Posterior cingulate gyrus (tissue), 11 donors: ENCODE results near the gene KRTAP20-3.

Experiments
- DNase-seq, 10 donors: peaks; one replicate each; pipeline versions ENCODE4 v3.0.0 to v3.0.0-alpha.2; 2020 to 2021; ENCODE audit warnings: mixed read lengths in 3 of 10
- intact Hi-C: fragments of 100-400 bp; cut with DNase I; formaldehyde crosslinking; loops from one replicate; pipeline ENCODE4 v1.15.1; 2023

The KRTAP20-3 gene

DNA sequence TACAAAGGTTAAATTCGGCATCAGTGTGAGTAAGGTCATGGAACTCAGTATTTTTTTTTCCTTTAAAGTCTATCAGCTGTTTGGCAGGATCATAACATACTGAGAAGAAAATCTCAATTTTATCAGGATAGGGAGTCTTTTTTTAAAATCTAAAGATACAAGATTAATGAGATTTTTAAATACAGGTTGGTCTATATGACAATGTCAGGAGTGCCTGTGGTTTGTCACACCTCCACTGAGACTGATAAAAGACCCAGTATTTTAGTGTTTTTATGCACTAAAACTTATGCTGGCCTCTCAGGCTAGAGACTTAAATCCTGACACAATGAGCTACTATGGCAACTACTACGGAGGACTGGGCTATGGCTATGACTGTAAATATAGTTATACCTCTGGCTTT is at the start of gene KRTAP20-3:
Gene KRTAP20-3, plus strand, starts transcription at position 301 of the 400 bp plus-strand sequence.
- DNase-seq = no peak
- intact Hi-C loops = no loop called here

DNA sequence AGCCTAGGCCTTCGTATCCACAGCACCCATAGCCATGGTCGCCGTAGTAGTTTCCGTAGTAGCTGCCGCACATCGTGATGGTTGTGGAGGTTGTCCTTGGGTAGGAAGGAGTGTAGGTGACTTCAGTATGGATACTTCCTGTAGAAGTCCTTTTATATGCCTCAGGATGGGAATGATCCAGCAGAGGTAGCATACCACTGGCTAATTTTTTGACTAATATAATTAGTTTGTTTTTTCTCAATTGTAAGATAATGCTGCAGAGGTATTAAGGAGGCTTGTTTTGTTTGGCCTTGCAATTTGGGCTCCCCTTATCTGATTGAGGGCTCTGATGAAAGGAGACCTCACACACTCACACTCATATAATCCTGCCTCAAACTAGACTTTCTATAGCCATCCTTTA is 43.9 kb upstream of the KRTAP20-3 start, which contains the start of gene KRTAP6-2:
Gene KRTAP6-2, minus strand, starts transcription at position 101 of the 400 bp plus-strand sequence. Its CDS starts 28 bp downstream, at position 73.
- peak in 1 of 10 donors; percentile 67 for DNase-seq
- intact Hi-C loops = no loop called here

DNA sequence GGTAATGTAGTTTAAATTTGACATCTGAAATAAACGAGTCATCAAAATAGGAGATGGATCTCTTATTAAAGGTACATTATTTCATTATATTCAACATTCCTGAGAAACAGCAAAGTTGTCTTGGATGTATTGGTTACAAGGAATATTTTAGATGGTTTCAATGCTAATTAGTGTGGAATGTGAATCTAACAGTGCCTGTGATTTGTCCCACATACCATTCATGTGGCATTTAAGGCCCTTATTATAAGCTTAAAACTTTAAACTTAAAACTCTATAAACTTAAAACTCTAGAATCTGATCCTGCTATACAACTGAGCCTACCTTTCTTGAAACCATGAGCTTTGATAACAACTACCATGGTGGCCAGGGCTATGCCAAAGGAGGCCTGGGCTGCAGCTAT is 41.9 kb upstream of the KRTAP20-3 start, which contains the start of gene KRTAP22-1:
Gene KRTAP22-1, plus strand, starts transcription at position 301 of the 400 bp plus-strand sequence.
- no peak for DNase-seq
- intact Hi-C loops = no loop called here

DNA sequence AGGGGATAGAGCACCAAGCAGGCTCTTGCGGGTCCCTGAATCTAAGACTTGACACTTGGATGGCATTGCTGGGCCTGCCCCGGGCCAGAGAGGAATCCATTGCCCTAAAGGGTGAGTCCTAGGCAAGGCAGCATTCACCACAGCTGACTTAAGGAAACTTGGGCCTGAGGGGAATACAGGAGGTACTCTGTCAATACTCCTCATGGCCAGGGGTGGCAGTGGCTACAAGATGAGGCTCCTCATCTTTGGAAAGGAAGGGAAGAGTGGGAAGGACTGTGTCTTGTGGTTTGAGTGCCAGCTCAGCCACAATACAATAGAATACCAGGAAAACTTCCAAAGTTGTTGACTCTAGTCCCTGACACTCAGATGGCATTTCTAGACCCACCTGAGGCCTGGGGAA is 36.7 kb upstream of the KRTAP20-3 start:
- intact Hi-C loops = no loop called here
- DNase-seq = no peak

DNA sequence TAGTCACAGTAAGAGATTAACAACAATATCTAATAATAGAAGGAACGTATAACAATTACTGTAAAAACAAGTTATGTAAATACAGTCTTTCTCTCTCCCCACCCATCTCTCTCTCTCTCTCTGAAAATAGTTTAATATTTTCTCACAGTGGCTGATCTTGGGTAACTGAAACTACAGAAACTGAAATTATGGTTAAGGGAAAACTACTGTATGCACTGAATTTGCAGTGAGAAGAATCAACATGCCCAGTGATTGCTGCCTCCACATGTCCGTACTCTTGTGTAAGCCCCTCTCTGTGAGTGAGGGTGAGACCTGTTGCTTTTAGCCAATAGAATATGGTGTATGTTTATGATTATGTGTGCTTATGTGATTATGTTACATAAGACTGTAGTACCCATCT is 30.5 kb upstream of the KRTAP20-3 start:
- intact Hi-C loops = no loop called here
- no peak for DNase-seq

DNA sequence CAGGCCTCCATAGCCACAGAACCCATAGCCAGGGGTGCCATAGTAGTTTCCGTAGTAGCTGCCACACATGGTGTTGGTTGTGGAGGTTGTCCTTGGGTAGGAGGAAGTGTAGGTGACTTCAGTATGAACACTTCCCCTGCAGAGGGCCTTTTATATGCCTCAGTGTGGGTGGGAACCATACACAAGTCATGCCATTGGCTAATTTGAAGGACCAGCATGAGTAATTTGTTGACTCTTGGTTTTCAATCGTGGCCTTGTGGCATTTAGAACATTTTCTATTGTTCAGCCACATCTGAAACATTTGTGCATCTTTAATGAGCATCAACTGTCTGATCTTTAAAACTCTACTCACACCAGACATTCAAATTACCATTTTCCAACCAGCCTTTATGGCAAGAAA is 28.8 kb upstream of the KRTAP20-3 start, which contains the start of gene KRTAP6-1:
Gene KRTAP6-1, minus strand, starts transcription at position 95 of the 400 bp plus-strand sequence. Its CDS starts 26 bp downstream, at position 69.
- intact Hi-C loops = no loop called here
- no peak for DNase-seq

DNA sequence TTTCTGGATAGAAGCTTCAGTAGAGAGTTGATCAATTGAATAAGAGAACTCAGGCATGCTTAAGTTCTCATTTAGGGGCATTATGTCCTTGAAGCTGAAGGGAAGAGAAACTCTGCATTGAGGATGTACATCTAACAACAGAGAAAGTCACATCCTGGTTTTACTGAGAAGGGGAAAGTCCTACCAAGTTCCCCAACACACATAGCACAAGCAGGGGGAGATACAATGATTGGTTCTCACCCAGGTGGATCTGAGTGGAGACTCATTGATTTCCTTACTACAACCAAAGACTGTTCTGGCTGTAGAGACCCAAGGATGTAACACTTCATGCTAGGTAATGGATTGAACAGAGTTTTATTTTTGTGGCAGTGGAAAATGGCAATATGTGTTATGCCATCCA is 27.5 kb upstream of the KRTAP20-3 start:
- intact Hi-C loops = no loop called here
- no peak for DNase-seq

DNA sequence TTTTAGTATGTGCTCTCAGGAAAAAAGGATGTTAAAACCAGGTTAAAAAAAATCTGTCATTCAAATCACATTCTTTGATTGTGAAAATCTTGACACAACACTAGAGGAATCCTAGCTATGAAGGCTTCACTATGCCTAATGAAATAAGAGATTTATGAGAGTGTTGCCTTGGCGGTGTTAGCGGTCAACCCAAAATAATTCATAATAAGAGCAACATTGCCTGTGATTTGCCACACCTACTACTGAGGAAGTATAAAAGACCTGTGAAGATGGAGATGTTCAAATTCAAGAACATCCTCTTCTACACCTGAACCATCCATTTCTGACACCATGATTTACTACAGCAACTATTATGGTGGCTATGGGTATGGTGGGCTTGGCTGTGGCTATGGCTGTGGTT is 26.5 kb upstream of the KRTAP20-3 start, which contains the start of gene KRTAP20-1:
Gene KRTAP20-1, plus strand, starts transcription at position 301 of the 400 bp plus-strand sequence. Its CDS starts 30 bp downstream, at position 331.
- intact Hi-C loops = no loop called here
- no peak for DNase-seq

DNA sequence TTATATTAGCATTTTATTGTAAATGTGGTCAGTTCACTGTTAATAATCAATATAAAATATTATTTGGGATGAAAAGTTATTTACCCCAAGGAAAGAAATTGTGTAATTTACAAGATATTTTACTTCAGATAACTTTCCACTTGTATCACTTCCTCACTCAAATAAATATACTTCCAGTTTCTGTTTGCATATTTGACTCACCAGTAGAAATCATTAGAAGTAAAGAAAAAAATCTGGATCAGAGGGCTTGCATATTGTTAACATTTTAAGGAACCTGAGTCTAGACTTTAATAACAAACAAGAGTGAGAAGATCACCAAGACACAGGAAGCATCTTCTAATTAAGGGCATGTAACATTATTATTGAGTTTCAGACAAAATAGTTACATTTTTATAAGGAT is 22.6 kb upstream of the KRTAP20-3 start:
- intact Hi-C loops = no loop called here
- DNase-seq = no peak

DNA sequence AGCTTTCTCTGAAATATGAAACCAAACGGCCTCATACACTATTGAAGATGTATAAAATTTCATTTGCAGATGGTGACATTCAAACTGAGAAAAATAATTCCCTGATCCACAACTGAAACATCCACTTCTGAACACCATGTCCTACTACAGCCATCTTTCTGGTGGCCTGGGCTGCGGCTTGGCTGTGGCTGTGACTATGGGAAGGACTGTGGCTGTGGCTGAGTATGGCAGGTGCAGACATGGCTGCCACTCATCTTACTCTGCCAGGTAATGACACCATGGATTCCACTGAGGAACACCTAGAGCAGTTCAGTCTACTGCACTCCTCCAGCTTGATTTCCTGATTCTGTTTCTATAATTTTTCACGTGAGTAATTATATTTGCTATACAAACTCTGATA is 22.1 kb upstream of the KRTAP20-3 start, which contains the start of gene KRTAP20-4:
Gene KRTAP20-4, plus strand, starts transcription at position 106 of the 400 bp plus-strand sequence.
- intact Hi-C loops = no loop called here
- peak in 2 of 10 donors; percentile 22 to 62 for DNase-seq

DNA sequence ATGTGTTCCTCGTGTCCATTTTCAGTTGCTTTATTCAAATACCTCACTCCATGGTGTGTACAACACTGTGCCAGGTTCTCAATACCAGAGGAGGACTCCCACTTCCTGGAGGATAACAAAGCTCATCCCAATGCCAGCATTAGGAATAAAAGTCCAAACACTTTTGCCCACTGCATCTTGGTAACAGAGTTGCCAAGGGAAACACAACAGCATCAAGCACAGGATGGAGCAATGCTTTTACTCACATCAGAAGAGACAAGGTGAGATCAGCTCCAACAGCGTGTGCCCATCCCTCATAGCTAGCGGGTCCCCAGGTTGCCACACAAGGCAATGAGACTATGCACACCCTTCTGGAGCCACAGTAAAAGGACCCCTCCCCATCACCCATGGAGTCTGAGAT is 19.3 kb upstream of the KRTAP20-3 start:
- intact Hi-C loops = no loop called here
- DNase-seq = peak in 1 of 10 donors; percentile 24

DNA sequence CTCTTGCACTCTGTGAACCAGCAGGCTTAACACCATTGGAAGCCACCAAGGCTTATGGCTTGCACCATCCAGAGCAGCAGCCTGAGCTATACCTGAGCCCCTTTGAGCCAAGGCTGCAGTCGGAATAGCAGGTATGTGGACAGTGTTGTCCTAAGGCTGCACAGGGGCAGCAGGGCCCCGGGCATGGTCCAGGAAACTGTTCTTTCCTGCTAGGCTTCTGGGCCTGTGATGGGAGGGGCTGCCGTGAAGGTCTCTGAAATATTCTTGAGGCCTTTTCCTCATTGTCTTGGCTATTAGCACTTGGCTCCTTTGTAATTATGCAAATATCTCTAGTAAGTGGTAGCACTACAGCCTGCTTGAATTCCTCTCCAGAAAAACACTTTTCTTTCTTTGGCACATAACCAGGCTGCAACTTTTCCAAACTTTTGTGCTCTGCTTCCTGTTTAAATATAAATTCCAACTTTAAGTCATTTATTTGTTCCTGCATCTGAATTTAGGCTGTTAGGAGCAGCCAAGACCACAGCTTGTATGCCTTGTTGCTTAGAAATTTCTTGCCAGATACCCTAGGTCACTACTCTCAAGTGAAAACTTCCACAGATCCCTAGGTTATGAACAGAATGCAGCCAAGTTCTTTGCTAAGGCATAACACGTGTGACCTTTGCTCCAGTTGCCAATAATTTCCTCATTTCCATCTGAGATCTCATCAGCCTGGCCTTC is 17.1 kb upstream of the KRTAP20-3 start:
- DNase-seq = peak in 1 of 10 donors; percentile 66
- intact Hi-C loops = no loop called here

DNA sequence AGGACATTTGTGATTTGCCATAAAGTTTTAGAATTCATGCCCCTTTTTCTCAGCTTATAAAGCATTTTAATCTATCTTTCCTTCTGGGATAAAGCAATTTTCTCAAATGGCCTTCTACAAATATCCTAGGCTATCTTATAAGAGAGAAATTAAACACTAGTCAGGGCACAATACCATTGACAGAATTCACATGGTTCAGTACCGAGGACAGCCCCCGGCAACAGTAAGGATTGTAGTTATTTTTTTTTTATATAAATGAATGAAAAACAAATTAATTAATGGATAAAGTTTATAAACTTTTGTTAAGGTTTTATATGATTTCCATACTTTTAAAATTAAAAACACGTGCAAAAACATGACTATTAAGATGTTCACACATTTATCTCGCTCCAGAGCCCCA is 14.6 kb upstream of the KRTAP20-3 start:
- DNase-seq = no peak
- intact Hi-C loops = no loop called here

DNA sequence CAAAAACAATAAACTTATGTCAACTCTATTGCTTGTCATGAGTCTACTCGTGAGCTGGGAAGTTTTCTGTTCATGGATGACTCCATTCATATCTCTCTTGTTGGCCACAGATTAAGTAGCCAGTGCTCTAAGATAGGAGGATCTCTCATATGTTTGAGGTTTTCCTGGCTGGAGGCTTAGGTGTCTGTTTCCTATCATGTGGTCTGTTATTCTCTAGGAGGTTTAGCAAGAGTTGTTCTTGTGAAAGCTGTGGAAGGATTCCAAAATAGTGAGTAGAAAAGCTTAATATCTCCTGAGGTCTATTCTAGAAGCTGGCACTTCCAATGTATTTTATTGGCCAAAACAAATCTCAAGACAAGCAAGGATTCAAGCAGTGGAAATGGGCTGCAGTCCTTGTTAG is 13.5 kb upstream of the KRTAP20-3 start:
- intact Hi-C loops = no loop called here
- no peak for DNase-seq

DNA sequence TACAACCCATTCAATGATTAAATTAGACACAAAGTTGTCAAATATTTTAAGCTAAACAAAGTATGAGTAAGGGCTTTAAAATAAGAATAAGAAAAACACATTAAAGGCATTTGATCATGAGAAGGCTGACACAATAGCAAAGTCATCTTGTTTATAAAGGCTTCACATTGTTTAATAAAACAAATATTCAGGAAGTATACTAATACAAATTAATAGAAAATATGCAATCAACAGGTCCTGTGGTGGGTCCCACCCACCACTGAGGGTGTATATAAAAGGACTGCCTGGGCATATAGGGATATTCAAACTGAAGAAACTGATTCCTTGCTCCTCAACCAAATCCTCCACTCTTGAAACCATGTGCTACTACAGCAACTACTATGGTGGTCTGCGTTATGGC is 7.8 kb upstream of the KRTAP20-3 start, which contains the start of gene KRTAP20-2:
Gene KRTAP20-2, plus strand, starts transcription at position 301 of the 400 bp plus-strand sequence. Its CDS starts 58 bp downstream, at position 359.
- intact Hi-C loops = no loop called here
- DNase-seq = no peak

DNA sequence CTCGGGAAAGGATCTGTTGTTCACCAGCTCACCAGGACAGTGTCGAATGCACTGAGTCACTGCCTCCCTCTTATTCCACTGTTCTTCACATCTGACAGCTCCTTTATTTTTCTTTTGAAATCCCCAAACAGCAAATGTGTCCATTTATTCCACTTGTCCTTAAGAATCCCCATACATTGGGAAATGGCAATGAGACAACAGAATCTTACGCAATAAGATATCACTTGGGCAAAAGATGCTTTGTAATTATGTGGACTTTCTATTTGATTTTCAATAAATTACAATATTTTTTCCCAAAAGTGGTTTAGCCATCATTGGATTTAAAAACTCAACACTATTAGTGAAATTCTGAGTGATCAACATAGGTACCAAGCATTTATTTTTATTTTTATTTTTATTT is 4.0 kb upstream of the KRTAP20-3 start:
- intact Hi-C loops = no loop called here
- no peak for DNase-seq

DNA sequence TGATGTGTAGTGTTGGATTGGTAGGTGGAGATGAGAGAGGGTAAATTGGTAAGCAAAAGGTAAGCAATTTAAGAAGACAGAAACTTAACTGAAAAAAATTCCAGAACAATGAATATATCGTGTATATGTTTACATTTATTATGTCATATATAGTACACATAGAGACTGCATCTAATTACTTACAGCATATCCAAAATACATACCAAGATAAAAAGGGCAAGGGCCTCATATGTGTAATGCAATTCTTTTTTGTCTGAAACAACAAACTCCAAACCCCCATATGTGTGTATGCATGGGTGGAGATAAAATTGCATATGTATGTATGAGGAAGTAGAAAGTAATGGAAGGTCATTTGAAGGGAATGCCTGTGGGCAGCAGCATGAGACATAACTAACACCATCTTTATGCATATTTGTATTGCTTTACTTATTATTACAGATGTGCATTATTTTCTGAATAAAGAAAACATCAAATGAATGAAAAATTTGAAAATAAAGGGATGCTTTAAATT is 4.3 kb downstream of the KRTAP20-3 start:
- intact Hi-C loops = no loop called here
- DNase-seq = no peak

DNA sequence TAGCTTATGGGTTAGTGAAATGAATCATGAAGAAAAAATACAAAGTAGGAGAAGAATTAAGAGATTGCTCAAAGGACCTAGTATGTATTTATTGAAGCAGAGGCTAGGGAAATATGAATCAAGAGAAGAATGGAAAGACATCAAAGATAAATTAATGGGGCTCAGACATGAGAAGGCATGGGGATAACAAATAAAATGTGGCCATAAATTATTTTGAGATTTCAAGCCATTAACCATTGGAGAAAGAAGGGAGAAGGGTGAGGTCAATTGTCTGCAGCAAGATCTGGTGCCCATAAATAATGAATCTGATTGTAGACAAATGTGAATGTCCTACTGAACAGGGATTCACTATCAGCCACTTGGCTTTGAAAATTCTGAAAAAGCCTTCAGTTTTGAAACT is 10.2 kb downstream of the KRTAP20-3 start:
- intact Hi-C loops = no loop called here
- no peak for DNase-seq

DNA sequence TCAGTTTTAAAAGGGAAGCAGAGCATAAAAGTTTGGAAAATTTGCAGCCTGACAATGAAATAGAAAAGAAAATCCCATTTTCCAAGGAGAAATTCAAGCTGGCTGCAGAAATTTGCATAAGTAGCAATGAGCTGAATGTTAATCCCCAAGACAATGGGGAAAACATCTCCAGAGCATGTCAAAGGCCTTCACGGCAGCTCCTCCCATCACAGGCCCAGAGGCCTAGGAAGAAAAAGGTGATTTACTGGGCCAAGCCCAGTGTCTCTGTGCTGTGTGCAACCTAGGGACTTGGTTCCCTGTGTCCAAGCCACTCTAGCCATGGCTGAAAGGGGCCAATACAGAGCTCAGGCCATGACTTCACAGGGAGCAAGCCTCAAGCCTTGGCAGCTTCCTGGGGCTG is 26.1 kb downstream of the KRTAP20-3 start:
- intact Hi-C loops = no loop called here
- no peak for DNase-seq

DNA sequence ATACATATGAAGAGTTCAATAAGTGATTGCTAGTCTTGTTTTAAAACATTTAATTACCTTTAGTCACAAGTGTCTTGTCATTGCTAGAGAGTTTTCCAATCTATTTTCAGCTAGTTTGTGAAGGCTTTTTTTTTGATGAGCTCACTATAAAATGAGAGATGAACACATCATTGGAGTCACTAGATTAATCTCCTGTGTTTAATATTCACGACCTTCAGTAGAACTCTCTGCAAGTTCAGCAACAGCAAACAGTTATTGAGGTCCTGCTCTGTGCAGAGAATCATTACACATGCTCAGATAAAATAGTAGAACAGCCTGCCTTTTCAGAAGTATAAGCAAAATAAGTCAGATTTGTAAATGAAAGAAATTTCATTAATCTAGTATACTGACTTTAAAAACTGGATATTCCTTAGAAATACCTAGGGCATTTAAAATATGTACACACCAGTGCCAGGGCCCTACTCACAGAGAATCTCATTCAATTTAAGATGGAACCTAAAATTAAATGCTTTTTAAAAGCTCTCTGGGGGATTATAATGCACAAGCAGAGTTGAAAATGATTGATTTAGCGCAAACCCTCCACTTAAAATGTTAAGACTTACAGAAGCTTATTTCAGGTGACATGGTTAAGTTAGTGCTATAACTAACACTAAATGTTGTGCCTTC is 30.5 kb downstream of the KRTAP20-3 start:
- intact Hi-C loops = no loop called here
- DNase-seq = no peak

DNA sequence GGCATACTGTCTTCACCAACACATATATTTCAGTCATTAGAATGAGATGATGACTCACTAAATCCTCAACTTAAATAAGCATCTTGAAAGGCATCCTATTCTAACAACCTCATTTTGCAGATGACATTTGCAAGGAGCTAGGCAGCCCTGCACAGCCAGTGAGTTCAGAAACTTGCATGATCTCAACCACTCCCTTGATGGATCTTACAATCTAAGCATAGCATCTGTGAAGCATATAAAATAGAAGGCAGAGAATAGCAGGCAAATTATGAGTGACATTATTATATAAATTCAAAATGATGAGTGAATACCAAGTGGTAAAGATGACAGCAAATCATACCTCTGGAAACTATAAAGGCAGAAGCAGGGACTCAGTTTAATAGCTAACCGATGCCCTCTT is 31.6 kb downstream of the KRTAP20-3 start:
- DNase-seq = no peak

More for the DNA sequence above, 31.6 kb downstream of the KRTAP20-3 start:
- intact Hi-C loops = no loop called here
